HG02943 (cell line): ENCODE measurements around the gene MYO1H.

Experiments used
- ATAC-seq: cut with Tn5 transposase; IDR thresholded peaks from one replicate; pipeline ENCODE4 v1.9.1; 2021; ENCODE audit warnings: mild to moderate bottlenecking, low read depth, moderate library complexity; ENCODE audit not compliant: unreplicated experiment

The MYO1H gene

DNA sequence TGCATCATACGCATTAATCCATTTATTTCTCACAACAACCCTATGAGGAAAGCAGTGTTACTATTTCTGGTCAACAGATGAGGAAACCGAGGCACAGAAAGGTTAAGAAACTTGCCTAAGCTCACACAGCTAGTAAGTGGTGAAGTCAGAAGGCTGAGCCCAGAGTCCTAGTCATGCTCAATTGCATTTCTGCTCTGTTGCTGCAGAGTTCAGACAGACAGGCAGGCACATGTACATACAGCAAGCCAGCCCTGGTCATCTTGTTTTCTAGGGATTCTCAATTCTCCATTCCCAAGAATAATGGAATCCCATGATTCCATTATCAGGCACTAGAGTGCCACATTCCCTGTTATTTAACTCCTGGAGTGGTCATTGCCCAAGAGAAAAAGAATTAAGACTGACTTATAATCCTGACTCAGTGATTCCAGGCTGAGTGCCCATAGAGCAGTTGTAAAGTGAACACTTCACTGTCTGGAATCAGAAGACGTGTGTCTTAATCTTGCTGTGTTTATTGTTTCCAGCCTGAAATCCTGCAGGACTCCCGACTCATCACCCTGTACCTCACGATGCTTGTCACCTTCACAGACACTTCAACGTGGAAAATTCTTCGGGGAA is 140.5 kb downstream of the MYO1H start:
- ATAC-seq: no peak

DNA sequence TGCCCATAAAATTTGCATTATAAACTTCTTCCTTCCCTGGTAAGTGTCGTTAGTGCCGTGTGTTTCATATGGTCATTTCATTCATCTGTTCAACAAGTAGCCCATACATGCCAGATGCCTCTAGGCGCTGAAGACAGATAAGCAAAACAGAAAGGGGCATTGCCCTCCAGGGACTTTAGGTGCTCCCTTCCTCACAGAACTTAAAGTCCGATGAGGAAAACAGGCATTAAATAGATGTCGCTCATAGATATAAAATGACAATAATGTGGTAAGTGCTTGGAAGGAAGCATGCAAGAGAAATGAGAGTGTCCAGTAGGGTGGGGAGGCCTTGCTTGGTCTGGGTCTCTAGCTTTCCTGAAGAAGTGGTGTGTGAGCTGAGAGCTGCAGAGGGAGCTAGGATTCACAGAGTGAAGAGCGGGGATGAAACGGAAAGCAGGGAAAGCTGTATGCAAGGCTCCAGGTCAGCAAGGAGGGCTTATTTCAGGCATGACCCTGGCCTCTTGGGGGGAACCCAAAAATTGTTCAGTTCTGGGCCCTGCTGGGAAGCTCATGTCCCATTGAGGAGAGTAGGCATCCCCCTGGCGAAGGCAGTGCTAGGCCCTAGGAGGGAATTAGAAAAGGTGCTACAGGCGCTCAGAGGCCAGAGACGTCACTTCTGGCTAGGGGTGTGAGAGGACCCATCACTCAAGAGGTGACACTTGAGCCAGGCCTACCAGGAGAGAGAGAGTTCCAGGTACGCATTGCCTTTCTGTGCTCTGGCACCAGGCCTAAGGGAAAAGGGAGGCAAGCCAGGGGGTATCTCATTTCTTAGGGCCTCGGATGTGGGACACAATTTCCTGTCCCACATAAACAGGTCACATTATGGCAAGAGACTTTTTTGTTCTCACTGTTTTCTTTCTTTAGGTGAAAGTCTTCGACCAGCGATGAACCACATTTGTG is 141.6 kb downstream of the MYO1H start:
- no peak for ATAC-seq

DNA sequence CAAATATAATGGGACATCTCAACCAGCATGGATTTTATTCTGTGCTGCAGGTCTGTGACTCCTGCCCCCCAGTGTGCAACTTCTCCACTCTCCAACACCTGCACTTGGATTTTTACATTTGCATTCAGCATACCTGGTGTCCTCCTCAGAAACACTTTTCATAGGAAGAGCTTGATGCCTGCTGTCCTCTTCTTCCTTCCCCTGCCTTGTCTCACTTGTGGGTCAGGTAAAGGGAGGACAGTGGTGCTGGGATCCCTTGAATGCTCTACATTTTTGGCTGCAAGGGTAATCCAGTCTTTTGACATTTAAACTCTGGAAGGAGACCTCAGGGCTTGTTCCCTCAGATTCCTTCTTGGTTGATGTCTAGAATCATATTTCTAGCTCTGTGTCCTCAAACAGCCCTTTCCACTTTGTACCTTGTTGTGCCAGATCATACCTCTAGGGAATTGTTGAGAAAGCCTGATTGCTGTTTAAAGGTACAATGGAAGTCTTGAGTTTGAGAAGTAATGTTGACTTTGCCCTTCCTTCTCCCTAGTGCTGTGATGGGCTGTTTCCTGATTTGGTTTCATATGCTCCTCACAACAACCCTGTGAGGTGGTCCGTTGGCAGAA is 142.4 kb downstream of the MYO1H start:
- ATAC-seq: no peak

DNA sequence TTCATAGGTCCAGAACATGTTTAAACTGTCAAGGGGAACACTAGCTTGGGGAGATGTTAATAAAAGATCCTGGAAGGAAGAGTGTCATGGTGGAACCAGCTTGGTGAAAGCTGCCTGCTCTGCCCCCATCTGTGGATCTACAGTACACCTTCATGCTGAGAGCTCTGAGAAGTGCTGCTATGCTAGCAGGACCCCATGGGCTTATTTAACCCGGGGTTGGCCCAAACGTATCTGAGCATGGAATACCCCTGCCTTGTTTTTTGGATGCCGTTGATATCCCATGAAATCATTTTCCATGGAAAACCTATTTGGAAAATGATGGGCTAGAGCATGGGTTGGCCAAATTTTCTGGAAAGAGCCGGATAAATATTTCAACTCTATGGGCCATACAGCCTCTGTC is 144.0 kb downstream of the MYO1H start:
- no peak for ATAC-seq

DNA sequence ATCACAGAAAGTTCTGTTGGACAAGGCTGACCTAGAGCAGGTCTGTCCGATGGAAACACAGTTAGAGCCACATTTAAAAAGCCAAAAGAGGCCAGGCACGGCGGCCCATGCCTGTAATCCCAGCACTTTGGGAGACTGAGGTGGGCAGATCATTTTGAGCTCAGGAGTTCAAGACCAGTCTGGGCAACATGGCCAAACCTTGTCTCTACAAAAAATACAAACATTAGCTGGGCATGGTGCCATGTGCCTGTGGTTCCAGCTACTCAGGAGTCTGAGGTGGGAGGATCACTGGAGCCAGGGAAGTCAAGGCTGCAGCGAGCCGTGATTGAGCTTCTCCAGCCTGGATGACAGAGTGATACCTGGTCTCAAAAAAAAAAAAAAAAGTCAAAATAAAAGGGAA is 144.7 kb downstream of the MYO1H start:
- ATAC-seq: no peak

DNA sequence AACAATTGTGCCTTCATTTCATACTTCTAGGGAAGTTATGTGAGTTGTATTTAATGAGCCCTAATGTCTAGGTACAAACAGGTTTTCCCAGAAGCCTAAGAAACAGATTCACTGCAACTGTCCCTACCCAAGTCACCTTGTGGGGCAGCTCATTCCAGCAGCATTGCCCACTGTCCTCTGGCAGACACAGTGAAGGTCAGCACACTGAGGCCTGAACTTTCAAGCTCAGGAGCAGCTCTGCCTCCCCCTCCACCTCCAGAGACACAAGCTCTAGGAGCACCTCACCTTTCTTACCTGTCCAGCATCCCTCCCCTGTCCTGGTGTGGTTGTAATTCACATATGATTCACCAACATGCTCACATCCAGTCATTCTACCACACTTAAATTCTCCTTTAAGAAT is 145.4 kb downstream of the MYO1H start:
- ATAC-seq: no peak

DNA sequence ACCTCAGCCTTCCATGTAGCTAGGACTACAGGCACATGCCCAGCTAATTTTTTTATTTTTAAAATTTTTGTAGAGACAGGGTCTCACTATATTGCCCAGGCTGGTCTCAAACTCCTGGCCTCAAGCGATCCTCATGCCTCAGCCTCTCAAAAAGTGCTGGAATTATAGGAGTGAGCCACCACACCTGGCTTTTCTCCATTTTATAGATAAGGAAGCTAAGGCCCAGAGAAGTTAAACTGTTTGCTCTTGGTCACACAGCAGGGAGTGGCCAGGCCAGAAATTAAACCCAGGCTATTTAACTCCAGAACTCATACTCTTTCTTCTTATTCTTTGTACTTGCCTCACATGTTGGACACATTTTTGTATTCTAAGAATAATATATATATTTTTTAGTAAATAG is 146.2 kb downstream of the MYO1H start:
- ATAC-seq: no peak

DNA sequence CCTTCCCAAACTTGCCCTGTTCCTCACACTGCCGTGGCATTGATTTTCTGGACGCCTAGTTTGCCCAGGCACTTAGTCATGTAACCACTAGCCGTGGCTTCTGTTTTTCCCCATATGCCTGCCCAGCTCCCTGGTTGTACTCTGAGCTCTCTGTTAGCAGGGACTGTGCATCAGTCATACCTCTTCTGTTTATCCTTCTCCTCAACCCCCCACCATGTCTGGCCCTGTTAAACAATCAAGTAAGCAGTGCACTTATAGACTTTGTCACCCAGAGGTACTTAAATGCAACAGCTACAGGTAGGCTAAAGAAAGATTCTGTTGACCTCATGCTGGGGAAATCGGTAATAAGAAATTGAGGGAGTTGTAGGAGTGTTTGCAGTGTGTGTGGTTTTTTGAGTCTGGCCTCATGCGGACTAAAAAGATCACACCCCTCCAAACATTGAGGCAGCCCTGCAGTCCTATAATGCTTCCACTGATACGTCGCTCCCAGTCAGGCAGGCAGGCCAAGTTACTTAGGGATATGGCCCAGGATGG is 146.7 kb downstream of the MYO1H start:
- no peak for ATAC-seq

DNA sequence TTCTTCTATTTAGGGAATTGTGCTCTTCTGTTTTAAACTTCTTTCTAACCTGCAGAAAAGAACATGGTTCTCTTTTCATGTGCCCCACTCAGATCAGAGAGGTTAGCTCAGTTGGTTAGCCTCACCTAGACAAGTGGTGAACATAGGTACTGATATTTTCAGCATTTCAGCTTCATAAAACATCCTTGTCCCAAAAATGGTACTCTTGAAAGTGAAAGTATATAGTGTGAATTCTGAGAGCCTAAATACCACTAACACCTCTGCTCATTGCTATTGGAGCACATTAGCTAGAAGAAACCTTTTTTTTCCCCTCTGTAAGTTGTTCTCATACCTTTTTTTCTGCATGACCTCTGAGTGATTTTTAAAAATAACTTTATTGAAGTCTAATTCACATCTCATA is 147.3 kb downstream of the MYO1H start:
- no peak for ATAC-seq

DNA sequence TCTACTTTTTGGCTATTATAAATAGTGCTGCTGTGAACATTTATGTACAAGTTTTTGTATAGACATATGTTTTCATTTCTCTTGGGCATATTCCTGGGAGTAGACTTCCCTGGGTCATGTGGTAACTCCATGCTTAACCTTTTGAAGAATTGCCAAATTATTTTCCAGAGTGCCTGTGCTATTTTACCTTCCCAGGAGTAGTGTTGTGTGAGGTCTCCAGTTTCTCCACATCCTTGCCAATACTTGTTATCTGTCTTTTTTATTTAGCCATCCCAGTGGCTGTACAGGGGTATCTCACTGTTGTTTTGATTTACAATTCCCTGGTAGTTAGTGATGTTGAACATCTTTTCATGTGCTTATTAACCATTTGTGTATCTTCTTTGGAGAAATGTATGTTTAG is 148.6 kb downstream of the MYO1H start:
- no peak for ATAC-seq

DNA sequence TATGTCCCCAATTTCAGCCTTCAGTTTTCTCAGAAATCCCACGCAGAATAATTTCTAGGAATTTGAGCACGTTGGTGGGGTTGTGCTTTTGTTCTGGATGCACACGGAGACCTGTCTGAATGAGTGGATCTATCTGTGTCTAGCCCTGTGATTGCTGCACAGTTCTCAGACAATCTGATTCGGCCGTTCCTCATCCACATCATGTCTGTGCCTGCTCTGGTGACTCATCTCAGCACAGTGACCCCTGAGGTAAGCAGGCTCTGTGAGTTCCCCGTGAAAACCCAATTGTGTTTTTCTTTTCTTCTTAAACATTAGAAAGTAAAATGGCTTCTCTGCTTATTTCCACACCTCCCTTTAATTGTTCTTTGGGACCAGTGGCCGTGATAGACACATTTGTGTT is 150.0 kb downstream of the MYO1H start:
- no peak for ATAC-seq
